Ramos (cell line): ENCODE data around the gene BCL7A.

Source experiments
- in situ Hi-C: fragments of 300-500 bp; cut with MboI; formaldehyde crosslinking; loops from one replicate; pipeline ENCODE4 v1.14.3; 2022; ENCODE audit warnings: low sequenced_read_pairs; ENCODE audit not compliant: unreplicated experiment

The BCL7A gene

GRCh38 chr12:122106843-122107242 is 85.2 kb downstream of the BCL7A start:
- in situ Hi-C loops = no loop called here

GRCh38 chr12:122107261-122107660 is 85.6 kb downstream of the BCL7A start:
- in situ Hi-C loops = no loop called here

GRCh38 chr12:122111089-122111641 is 89.5 kb downstream of the BCL7A start:
- in situ Hi-C loops = no loop called here
